Neuron (in vitro differentiated cells): Measurements from ENCODE around the gene AGER.
"Not testable (repeated sequence)": the region's sequence is repeated elsewhere in the genome, so short reads cannot be mapped to it uniquely, and the experiment has no call there.

Source experiments
- H2AFZ ChIP-seq: one replicate; pipeline ENCODE4 v1.6.1; 2013; ENCODE audit warnings: low read depth, mild to moderate bottlenecking, inconsistent platforms, low read length, moderate library complexity
- H3K27me3 ChIP-seq: one replicate; pipeline ENCODE4 v1.6.1; 2013; ENCODE audit warnings: low read length; ENCODE audit not compliant: insufficient read depth
- H3K36me3 ChIP-seq: one replicate; pipeline ENCODE4 v1.6.1; 2013; ENCODE audit warnings: low read length; ENCODE audit not compliant: insufficient read depth
- H3K4me1 ChIP-seq: one replicate; pipeline ENCODE4 v1.6.1; 2013; ENCODE audit warnings: low read length; ENCODE audit not compliant: insufficient read depth
- H3K4me3 ChIP-seq: 2 replicates; pipeline ENCODE4 v1.5.1; 2013; ENCODE audit warnings: mild to moderate bottlenecking, low read length, moderate library complexity
- H3K9me3 ChIP-seq: one replicate; pipeline ENCODE4 v1.6.1; 2013; ENCODE audit warnings: low read length

The AGER gene

DNA sequence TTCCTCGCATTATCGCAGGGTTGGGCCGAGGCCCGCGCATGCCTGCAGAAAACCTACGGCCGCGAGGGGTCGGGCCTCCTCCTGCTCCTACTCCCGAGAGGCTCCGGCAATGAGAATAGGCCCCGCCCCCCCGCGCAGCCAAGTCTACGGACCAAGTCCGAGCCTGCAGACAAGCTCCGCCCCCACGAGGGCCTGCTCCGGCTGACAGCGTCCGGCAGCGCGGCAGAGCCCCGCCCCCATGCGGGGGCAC is 11.5 kb upstream of the AGER start:
- H3K4me1 ChIP-seq = peaks cover 30% of the 10 kb centered on the region
- H3K9me3 ChIP-seq = no peaks in the 10 kb centered on the region
- no peaks in the 10 kb centered on the region for H3K36me3 ChIP-seq
- no peak overlapping the region for H2AFZ ChIP-seq
- H3K27me3 ChIP-seq = no peaks in the 10 kb centered on the region
- peak overlapping the region; percentile 64 for H3K4me3 ChIP-seq

- peak overlapping the region; percentile 58 for H3K4me3 ChIP-seq
- H3K9me3 ChIP-seq = no peaks in the 10 kb centered on the region
- H3K36me3 ChIP-seq = no peaks in the 10 kb centered on the region
- no peak overlapping the region for H2AFZ ChIP-seq
- no peaks in the 10 kb centered on the region for H3K27me3 ChIP-seq
- peaks cover 30% of the 10 kb centered on the region for H3K4me1 ChIP-seq
Measured at GRCh38 chr6:32194825-32195651, 11.0 kb upstream of the AGER start.

DNA sequence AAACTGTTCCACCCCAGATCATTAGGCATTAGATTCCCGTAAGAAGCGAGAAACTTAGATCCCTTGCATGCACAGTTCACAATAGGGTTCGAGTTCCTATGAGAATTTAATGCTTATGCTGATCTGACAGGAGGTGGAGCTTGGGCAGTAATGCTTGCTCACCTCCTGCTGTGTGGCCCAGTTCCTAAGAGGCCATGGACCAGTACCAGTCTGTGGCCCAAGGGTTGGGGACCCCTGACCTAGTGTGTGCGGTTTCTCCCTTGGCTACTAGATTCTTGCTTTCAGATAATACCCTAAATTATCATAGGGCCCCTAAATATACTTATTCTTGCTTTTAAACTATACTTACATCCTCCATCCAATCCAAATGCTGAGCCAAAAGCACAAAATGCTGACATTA is 10.3 kb upstream of the AGER start:
- no peaks in the 10 kb centered on the region for H3K27me3 ChIP-seq
- H3K9me3 ChIP-seq = no peaks in the 10 kb centered on the region
- peaks cover 30% of the 10 kb centered on the region for H3K4me1 ChIP-seq
- H2AFZ ChIP-seq = no peak overlapping the region
- H3K36me3 ChIP-seq = no peaks in the 10 kb centered on the region
- H3K4me3 ChIP-seq = no peak overlapping the region

DNA sequence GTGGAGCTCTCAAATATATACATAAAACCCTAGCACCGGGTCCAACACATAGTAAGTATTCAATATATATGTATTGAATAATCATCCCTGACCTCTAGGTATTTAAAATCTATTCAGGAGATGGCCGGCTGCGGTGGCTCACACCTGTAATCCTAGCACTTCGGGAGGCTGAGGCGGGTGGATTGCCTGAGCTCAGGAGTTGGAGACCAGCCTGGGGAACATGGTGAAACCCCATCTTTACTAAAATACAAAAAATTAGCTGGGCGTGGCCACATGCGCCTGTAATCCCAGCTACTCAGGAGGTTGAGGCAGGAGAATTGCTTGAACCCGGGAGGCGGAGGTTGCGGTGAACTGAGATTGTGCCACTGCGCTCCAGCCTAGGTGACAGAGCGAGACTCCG is 9.0 kb upstream of the AGER start:
- not testable (repeated sequence) for H2AFZ ChIP-seq, H3K4me3 ChIP-seq, H3K27me3 ChIP-seq, H3K9me3 ChIP-seq, H3K36me3 ChIP-seq
- H3K4me1 ChIP-seq = peaks cover 43% of the 10 kb centered on the region

GRCh38 chr6:32192608-32193039 is 8.6 kb upstream of the AGER start, which contains the start of gene GPSM3:
Gene GPSM3, minus strand, starts transcription at chr6:32192643. Its CDS starts 130 bp downstream, at chr6:32192513.
- peaks cover 44% of the 10 kb centered on the region for H3K4me1 ChIP-seq
- H3K36me3 ChIP-seq = peaks cover 5% of the 10 kb centered on the region
- no peaks in the 10 kb centered on the region for H3K9me3 ChIP-seq
- no peak within 1 kb of the TSS for H2AFZ ChIP-seq
- no peaks in the 10 kb centered on the region for H3K27me3 ChIP-seq
- no peak within 1 kb of the TSS for H3K4me3 ChIP-seq

- H3K4me3 ChIP-seq = no peak overlapping the region
- H3K27me3 ChIP-seq = no peaks in the 10 kb centered on the region
- H2AFZ ChIP-seq = no peak overlapping the region
- peaks cover 42% of the 10 kb centered on the region for H3K4me1 ChIP-seq
- no peaks in the 10 kb centered on the region for H3K9me3 ChIP-seq
- peaks cover 12% of the 10 kb centered on the region for H3K36me3 ChIP-seq
Measured at GRCh38 chr6:32191696-32192607, 7.9 kb upstream of the AGER start.

DNA sequence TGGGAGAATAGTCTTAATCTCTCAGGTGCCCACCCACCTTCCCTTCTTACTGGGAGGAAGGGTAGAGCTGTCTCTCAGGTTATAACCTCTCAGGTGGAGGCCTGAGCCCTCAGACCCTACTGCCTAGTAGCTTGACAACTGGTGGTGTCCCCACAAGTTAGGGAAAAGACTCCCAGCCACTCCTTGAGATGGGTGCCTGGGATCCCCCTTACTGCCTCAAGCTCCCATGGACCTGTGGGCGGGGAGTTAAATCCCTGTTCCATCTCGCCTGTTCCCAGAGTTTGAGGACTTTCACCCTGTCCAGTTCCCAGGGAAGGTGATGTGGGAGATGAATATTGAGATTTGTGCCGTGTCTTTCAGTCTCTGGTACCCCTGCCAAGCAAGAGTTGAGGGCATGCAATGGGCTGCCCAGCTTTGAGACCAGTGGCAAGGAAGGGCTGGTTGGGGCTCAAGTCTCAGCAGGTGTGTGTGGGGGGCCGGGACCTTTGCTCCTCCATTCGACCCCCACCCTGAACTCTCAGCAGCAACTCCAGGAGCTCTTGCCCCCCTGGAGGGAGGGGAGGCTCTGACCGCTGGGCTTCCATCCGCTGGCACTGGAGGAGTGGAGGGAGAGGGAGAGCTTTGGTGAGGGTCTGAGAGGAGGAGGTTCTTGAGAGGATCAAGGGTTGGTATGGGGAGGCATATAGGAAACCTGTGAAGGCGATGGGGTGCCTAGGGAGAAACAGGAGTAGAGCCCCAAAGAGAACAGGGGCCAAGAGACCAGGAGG is 7.0 kb upstream of the AGER start:
- peak overlapping the region; percentile 76 for H3K4me3 ChIP-seq
- H3K27me3 ChIP-seq = no peaks in the 10 kb centered on the region
- peaks cover 35% of the 10 kb centered on the region for H3K4me1 ChIP-seq
- H3K9me3 ChIP-seq = no peaks in the 10 kb centered on the region
- peaks cover 16% of the 10 kb centered on the region for H3K36me3 ChIP-seq
- H2AFZ ChIP-seq = no peak overlapping the region

DNA sequence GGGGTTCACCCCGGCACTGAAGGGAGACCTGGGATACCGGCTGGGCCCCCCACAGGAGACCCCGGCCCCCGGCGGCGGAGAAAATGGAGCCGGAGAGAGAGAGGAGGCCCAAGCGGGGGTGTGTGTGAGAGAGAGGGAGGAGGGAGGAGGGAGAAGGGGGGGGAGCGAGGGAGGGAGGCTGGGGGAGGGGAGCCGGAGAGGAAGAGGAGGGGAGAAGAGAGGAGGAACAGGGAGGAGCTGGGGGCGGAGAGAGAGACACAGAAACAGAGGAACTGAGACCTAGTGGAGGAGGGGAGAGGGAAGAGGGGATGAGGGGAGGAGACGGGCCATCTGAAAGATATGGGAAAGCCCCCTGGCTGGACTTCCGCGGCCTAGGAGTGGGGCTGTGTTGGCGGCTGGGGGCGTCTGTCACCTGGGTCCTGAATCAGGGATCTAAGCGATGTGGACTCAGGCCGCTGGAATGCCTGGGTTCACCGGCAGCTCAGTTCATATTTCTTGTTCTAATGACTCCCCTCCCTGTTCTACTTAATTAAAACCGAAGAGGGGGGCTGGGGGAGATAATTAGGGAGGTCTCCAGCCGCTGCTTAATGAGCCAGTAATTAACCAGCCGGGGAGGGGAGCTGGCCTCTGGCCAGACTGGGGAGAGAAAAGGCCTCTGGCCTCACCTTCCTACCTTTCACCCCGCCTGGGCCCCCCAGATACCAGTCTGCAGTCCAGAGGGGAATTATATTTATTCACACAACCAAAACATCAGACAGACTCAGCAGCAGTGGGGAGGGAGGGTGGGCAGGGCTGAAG is 6.2 kb upstream of the AGER start, which contains the start of gene PBX2:
PBX2 (minus strand) TSS at position 149 of the 798 bp plus-strand sequence. CDS start 287 bp downstream, outside the sequence.
- H3K36me3 ChIP-seq = peaks cover 16% of the 10 kb centered on the region
- no peaks in the 10 kb centered on the region for H3K9me3 ChIP-seq
- H2AFZ ChIP-seq = no peak within 1 kb of the TSS
- H3K4me1 ChIP-seq = peaks cover 33% of the 10 kb centered on the region
- no peaks in the 10 kb centered on the region for H3K27me3 ChIP-seq
- peak within 1 kb of the TSS; percentile 76 for H3K4me3 ChIP-seq

GRCh38 chr6:32189742-32190053 is 5.6 kb upstream of the AGER start:
- H3K4me1 ChIP-seq = peaks cover 28% of the 10 kb centered on the region

GRCh38 chr6:32189069-32189741 is 5.2 kb upstream of the AGER start:
- no peaks in the 10 kb centered on the region for H3K9me3 ChIP-seq

More at GRCh38 chr6:32189742-32190053, 5.6 kb upstream of the AGER start:
- Histone ChIP-seq H3K36me3 (peaks cover 16% of the 10 kb centered on the region), H3K9me3 (no peaks in the 10 kb centered on the region), H3K4me3 (peak overlapping the region; percentile 76), H3K27me3 (no peaks in the 10 kb centered on the region), H2AFZ (no peak overlapping the region)

DNA sequence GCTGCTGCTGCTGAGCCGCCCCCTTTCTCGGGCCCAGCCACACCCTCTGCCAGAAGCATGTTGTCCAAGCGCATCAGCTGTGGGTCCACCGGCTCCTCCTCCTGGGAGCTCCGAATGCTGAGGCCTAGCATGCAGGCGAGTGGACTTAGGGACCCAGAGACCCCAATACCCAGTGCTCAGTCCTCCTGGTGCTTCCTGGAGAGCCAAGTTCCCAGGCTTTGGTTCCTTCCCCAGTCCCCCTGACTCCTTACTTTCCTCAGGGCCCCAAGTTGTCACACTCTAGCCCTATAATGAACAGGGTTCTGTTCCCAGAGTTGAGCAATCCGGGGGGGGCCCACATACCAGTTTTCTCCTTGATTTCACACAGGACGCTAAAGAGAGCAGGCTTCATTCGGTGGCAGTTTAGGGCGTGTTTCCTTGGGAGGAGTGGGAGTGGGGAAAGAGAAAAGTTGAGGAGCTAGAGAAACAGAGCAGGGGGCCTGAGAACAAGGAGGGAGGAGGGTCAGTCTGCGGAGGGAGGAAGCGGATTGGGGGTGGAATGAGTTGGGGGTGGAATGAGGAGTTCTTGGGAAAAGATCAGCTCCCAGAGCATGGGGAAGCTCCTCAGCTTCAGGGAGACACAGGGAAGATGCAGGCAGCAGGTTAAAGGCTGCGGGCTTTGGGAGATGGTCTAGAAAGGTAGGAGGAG is 4.5 kb upstream of the AGER start:
- Histone ChIP-seq H3K27me3 (no peaks in the 10 kb centered on the region), H3K36me3 (peaks cover 16% of the 10 kb centered on the region), H3K4me1 (peaks cover 22% of the 10 kb centered on the region), H2AFZ (no peak overlapping the region), H3K9me3 (no peaks in the 10 kb centered on the region), H3K4me3 (peak overlapping the region; percentile 76)

More at GRCh38 chr6:32189069-32189741, 5.2 kb upstream of the AGER start:
- H2AFZ ChIP-seq = no peak overlapping the region
- no peaks in the 10 kb centered on the region for H3K27me3 ChIP-seq
- peaks cover 23% of the 10 kb centered on the region for H3K4me1 ChIP-seq
- peaks cover 16% of the 10 kb centered on the region for H3K36me3 ChIP-seq
- H3K4me3 ChIP-seq = peak overlapping the region; percentile 76
